Activated effector memory CD4-positive, alpha-beta T cell treated with Interleukin-2 at 50 U/mL for 16 hours (primary cell): ENCODE data around the gene RBP5.
"Not testable (repeated sequence)": the region's sequence is repeated elsewhere in the genome, so short reads cannot be mapped to it uniquely, and the experiment has no call there.

Experiments
- DNase-seq: peaks from one replicate; pipeline ENCODE4 v3.0.0-alpha.2; 2020

Gene RBP5

GRCh38 chr12:7121324-7121723 lies 7.4 kb downstream of the RBP5 start:
- no peak for DNase-seq

- DNase-seq: no peak
Observed at GRCh38 chr12:7120166-7120565, 8.5 kb downstream of the RBP5 start.

- DNase-seq: no peak
Observed at GRCh38 chr12:7118881-7119280, 9.8 kb downstream of the RBP5 start.

- no peak for DNase-seq
Observed at GRCh38 chr12:7117670-7118069, 11.0 kb downstream of the RBP5 start.

GRCh38 chr12:7116916-7117315 lies 11.8 kb downstream of the RBP5 start:
- DNase-seq: no peak

- no peak for DNase-seq
Observed at GRCh38 chr12:7116196-7116595, 12.5 kb downstream of the RBP5 start.

GRCh38 chr12:7114851-7115250 lies 13.8 kb downstream of the RBP5 start:
- DNase-seq: no peak

GRCh38 chr12:7114008-7114407 lies 14.7 kb downstream of the RBP5 start:
- DNase-seq: no peak

- no peak for DNase-seq
Observed at GRCh38 chr12:7113389-7113871, 15.3 kb downstream of the RBP5 start.

- no peak for DNase-seq
Observed at GRCh38 chr12:7112041-7112440, 16.6 kb downstream of the RBP5 start.

- DNase-seq: no peak
Observed at GRCh38 chr12:7110661-7111060, 18.0 kb downstream of the RBP5 start.

- DNase-seq: no peak
Observed at GRCh38 chr12:7109572-7109920, 19.1 kb downstream of the RBP5 start.

GRCh38 chr12:7108796-7109571 lies 19.7 kb downstream of the RBP5 start, which contains the start of gene C1RL:
Gene C1RL, minus strand, starts transcription at chr12:7109214. Its CDS starts 34 bp downstream, at chr12:7109180.
- peak; percentile 70 for DNase-seq

- peak; percentile 73 for DNase-seq
Observed at GRCh38 chr12:7108003-7108795, 20.5 kb downstream of the RBP5 start.

- DNase-seq: no peak
Observed at GRCh38 chr12:7107636-7108002, 21.1 kb downstream of the RBP5 start.

- not testable (repeated sequence) for DNase-seq
Observed at GRCh38 chr12:7107181-7107580, 21.5 kb downstream of the RBP5 start.

- no peak for DNase-seq
Observed at GRCh38 chr12:7106082-7106481, 22.6 kb downstream of the RBP5 start.

GRCh38 chr12:7103837-7104584 lies 24.7 kb downstream of the RBP5 start:
- DNase-seq: no peak

GRCh38 chr12:7102582-7102981 lies 26.1 kb downstream of the RBP5 start:
- no peak for DNase-seq

GRCh38 chr12:7101694-7102131 lies 27.0 kb downstream of the RBP5 start:
- no peak for DNase-seq

GRCh38 chr12:7101047-7101693 lies 27.5 kb downstream of the RBP5 start:
- DNase-seq: no peak

GRCh38 chr12:7100239-7100638 lies 28.4 kb downstream of the RBP5 start:
- no peak for DNase-seq
